T-helper 2 cell (primary cell): ENCODE data around the gene CHI3L1.

Source experiments
- DNase-seq, 5 experiments: peaks; one replicate each; pipeline versions ENCODE4 v3.0.0 to v3.0.0-alpha.2; 2012 to 2022

Gene CHI3L1

GRCh38 chr1:203204756-203205155 lies 18.3 kb upstream of the CHI3L1 start:
- no peak for DNase-seq

GRCh38 chr1:203202431-203203245 lies 16.1 kb upstream of the CHI3L1 start:
- no peak for DNase-seq

DNA sequence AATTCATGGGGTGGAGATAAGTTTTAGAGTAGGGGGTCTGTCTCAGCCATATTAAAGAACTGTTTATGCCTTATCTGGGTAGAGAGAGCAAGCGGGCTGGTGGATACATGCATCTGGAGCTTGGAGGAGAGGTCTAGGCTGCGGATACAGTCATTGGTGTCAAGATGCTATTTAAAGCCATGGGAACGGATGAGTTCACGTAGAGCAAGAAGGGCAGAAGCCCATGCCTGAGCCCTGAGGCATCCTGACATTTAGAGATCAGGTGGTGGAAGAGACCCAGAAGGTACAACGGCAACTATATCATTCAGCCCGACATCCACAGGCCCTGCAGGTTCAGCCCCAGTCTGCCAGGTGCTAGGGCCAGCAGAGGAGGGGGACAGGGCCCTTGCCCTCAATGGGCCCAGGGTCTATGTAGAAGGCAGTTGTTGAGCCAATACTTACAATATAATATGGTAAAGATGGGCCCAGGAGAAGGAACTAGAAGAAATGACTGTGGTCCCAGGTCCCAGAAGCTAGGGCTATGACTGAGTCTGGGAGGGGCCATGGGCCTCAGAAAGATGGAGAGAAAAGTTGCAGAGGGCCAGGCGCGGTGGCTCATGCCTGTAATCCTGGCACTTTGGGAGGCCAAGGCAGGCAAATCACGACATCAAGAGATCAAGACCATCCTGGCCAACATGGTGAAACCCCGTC lies 15.2 kb upstream of the CHI3L1 start:
- no peak for DNase-seq

DNA sequence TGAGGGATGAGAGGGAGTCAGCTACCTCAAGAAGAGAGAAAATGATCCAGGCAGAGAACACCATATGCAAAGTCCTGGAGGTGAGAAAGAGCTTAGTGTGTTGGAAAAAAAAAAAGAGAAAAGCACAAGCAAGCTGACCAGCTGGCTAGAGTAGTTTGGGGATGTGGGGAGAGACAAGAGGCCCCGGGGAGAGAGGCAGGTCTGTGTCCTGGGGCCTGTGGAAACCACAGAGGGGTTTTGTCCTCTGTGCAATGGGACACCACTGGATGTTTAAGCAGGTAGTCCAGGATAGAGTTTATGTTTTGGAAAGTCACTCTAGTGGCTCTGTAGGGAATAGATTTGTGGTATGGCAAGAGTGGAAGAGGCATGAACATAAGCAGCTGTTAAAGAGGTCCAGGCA lies 14.4 kb upstream of the CHI3L1 start:
- no peak for DNase-seq

DNA sequence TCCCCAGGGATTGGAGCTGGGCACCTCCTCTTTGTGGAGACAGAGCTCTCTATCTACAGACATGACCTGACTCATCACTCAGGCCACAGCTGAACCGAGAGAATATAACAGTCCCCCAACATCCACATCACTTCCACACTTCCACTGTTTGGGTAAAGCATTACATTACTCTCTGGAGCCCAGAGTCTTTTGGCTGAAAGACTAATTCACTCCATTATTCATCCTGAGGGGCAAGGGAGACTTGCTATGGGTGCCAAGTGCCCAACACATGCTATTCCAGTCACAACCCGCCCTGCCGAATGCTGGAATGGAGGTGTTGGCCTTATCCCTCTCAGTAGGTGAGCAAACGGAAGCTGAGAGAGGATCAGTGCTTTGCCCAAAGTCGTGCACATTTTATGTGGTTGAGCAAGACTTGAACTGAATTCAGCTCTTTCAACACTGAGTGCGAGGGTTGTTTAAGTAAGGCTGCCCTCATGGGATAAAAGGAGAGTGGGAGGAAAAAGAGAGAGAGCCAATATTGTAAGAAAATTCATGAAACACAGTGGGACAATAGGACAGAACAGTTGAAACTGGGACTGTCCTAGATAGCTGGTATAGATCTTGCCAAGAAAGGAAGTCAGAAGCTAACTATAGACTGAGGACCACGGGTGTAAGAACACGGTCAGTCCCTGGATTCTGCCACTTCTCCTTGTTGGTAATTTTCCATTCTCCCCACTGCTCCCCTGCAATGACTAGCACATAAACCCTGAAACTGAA lies 13.5 kb upstream of the CHI3L1 start:
- no peak for DNase-seq

- DNase-seq, result no peak
Measured at GRCh38 chr1:203199481-203199815, 12.9 kb upstream of the CHI3L1 start.

DNA sequence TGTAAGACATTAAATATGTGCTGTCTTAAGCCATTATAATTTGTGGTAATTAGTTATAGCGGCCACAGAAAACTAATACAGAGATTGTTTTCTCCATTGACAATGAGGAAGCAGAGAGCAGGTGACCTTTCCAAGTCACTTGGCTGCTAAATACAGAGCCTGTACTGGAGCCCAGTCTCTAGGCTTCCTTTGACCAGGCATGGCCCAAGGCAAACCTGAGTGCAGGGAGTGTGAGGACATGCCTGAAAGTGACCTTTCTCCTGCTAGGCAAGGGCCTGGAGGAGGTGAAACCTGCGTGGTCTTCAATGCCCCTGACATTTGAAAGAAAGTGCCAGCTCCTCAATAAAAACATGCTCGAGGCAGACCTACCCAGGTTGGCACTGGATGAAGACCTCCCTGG lies 12.5 kb upstream of the CHI3L1 start:
- no peak for DNase-seq

DNA sequence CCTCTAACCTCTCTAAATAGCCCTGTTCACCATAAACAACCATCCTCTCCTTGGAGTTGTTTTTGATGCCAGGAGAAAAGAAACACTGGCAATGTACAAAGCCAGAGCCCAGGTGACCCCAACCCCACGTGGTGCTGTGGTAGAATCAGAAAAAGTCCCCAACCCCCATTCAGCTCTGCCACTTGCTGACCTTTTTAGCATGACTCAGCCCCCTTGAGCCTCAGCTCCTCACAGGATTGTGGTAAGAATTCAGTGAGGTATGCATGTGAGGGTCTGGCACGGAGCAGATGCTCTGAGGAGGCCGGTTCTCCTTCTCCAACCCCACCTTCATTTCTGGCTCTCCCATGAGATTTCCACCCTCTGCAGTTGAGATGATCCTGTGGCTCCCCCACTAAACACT lies 11.1 kb upstream of the CHI3L1 start:
- DNase-seq, result no peak

- no peak for DNase-seq
Measured at GRCh38 chr1:203196371-203196770, 9.9 kb upstream of the CHI3L1 start.

GRCh38 chr1:203190949-203191348 lies 4.4 kb upstream of the CHI3L1 start:
- DNase-seq, result no peak

- no peak for DNase-seq
Measured at GRCh38 chr1:203189951-203190352, 3.4 kb upstream of the CHI3L1 start.

DNA sequence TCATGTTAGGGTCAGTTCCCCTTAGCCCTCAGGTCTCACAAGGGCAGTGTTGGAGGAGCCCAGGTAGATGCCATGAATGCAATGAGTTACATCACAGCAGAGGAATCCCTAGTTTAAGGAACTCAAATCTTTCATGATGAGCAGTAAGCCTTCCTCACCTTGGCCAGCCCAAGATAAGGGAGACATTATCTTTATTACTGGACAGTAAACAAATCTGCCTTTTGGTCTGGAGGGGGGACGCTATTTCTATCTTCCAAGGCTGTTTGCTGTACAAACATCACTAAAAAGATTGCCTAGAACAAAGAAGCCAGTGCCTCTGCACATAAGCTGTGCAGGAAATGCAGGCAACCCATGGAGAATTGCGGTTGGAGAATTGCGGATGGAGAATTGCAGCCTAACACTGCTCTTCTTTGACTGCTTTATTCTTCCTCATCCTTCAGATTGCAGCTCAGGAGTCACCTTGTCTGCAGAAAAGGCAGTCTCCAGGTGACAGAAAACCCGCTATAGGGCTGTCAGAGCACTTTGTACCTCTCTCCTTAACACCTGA lies 2.3 kb upstream of the CHI3L1 start:
- no peak for DNase-seq

GRCh38 chr1:203187689-203188264 lies 1.3 kb upstream of the CHI3L1 start:
- DNase-seq, result no peak

GRCh38 chr1:203187304-203187685 lies 791 bp upstream of the CHI3L1 start:
- DNase-seq, result no peak

DNA sequence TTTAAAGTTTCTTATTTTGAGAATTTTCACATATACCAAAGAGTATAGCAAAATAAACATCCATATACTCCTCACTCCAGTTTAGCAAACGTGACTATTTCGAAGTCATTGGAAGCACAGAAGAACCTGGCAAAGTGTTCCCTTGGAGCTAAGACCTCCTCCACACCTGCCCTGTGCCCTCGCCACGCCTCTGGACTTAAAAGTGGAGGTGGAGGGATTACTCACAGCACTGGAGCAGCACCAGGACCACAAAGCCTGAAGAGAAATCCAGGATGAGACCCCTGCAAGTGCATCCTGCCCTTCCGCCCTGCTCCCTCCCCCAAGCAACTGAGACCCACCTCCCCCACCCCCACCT lies 436 bp downstream of the CHI3L1 start:
- DNase-seq, result no peak

DNA sequence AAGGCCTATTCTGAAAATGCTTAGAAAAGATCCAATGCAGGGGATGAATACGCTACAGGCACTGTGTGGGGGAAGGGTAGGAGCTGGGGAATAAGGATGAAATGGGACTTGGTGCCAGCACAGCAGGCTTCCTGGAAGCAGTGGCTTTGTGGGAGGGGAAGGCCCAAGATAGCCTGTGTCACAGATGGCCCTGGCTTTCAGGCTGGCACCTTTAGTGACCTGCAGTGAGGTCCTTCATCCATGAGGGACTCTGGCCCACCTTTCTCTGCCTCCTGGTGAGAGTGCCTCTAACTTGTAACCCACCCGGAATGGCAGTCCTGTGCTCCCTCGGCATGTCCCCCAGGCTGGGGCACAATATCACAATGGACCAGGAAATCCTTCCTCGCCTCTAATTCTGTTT lies 919 bp downstream of the CHI3L1 start:
- no peak for DNase-seq

GRCh38 chr1:203185061-203185461 lies 1.4 kb downstream of the CHI3L1 start:
- DNase-seq, result no peak

- DNase-seq, result no peak
Measured at GRCh38 chr1:203184467-203184866, 2.0 kb downstream of the CHI3L1 start.

- DNase-seq, result no peak
Measured at GRCh38 chr1:203183828-203184227, 2.7 kb downstream of the CHI3L1 start.

DNA sequence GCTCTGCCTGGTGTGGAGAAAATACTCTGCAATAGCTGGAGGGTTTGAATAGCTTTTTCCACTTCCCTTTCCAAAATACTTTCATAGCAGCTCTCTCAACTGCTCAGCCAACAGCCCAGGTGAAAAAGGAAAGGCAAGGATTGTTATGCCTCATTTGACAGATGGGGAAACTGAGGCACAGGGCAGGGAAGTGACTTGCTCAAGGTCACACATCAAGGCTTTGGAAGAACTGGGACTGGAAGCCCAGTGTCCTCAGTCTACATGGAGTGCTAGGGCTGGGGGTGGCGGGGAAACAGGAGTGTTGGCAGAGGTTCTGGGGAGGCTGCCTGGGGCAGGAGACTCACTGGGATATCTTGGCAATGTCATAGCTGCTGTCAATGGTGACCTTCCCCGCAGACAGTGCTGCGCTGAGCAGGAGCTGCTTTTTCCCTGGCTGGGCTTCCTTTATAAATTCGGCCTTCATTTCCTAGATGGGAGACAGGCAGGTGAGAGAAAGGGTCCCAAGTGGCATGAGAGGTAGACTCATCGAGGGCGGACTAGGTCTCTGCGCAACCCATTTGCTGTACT lies 4.0 kb downstream of the CHI3L1 start:
- DNase-seq, result no peak

- DNase-seq, result no peak
Measured at GRCh38 chr1:203181586-203182386, 4.7 kb downstream of the CHI3L1 start.
